Esophagus muscularis mucosa (tissue), 4 donors: ENCODE measurements around the gene PRR20E. TPM values are rescaled to one million over a fixed set of nuclear protein-coding genes. Genes with fewer than 3 reads are reported as not detected.
"Not testable (repeated sequence)": the region's sequence is repeated elsewhere in the genome, so short reads cannot be mapped to it uniquely, and the experiment has no call there.

Experiments
- DNase-seq: peaks from one replicate; pipeline ENCODE4 v3.0.0-alpha.2; 2017; ENCODE audit errors: extremely low spot score
- H3K27ac ChIP-seq, 4 donors: fragments of 200-600 bp; sonication (generic); replicated peaks in 1 of 4; 1 replicate in 3 of 4; 2 replicates in 1 of 4; pipeline ENCODE4 v1.5.1; 2016 to 2019; ENCODE audit warnings: mild to moderate bottlenecking in 1 of 4
- H3K27me3 ChIP-seq, 4 donors: fragments of 200-600 bp; sonication (generic); one replicate each; pipeline versions ENCODE4 v1.5.1 to v1.6.0; 2016 to 2019
- H3K36me3 ChIP-seq, 4 donors: fragments of 200-600 bp; sonication (generic); one replicate each; pipeline ENCODE4 v1.5.1; 2016 to 2019
- H3K4me1 ChIP-seq, 4 donors: fragments of 200-600 bp; sonication (generic); one replicate each; pipeline ENCODE4 v1.5.1; 2016 to 2019
- H3K4me3 ChIP-seq, 4 donors: fragments of 200-600 bp; sonication (generic); 1 replicate in 2 of 4; 2 replicates in 2 of 4; pipeline ENCODE4 v1.5.1; 2016 to 2019; ENCODE audit warnings: mild to moderate bottlenecking in 4 of 4, moderate library complexity in 1 of 4
- H3K9me3 ChIP-seq, 4 donors: fragments of 200-600 bp; sonication (generic); 1 replicate in 3 of 4; 2 replicates in 1 of 4; pipeline ENCODE4 v1.5.1; 2016 to 2019
- EP300 ChIP-seq: sonication (generic); formaldehyde crosslinking; IDR thresholded peaks from one replicate; pipeline ENCODE4 v1.6.1; 2017; ENCODE audit warnings: antibody characterized with exemption
- POLR2A ChIP-seq: fragments of 450-650 bp; IDR thresholded peaks from one replicate; pipeline ENCODE4 v1.6.1; 2017; ENCODE audit warnings: antibody characterized with exemption, moderate library complexity, mild to moderate bottlenecking, low read depth
- POLR2AphosphoS5 ChIP-seq, 2 donors: sonication (generic); formaldehyde crosslinking; IDR thresholded peaks; one replicate each; pipeline ENCODE4 v1.6.1; 2017; ENCODE audit warnings: antibody characterized with exemption in 2 of 2
- WGBS: methylation state at CpG from one replicate; pipeline ENCODE4 v1.1.5; 2018; 5-methylcytosine and 5-hydroxymethylcytosine counted together
- intact Hi-C: fragments of 100-400 bp; cut with DNase I; formaldehyde crosslinking; loops from one replicate; pipeline ENCODE4 v1.15.1; 2023
- total RNA-seq, 4 donors: library from RNA; depleted of rRNA; stranded (reverse); fragments of >200 nt; gene quantifications; one replicate each; pipeline versions ENCODE4 v1.1.0 to v1.2.1, GENCODE V29; 2016
- TF ChIP-seq, protein P1 (sequence below), 3 experiments: fragments of 200-600 bp in 2 of 3; fragments of 450-650 bp in 1 of 3; sonication (generic) in 2 of 3; IDR thresholded peaks; one replicate each; pipeline ENCODE4 v1.5.1; 2017 to 2019; ENCODE audit warnings: antibody characterized with exemption in 3 of 3, mild to moderate bottlenecking in 2 of 3, moderate library complexity in 1 of 3

PRR20E gene
- not detected for total RNA-seq

DNA sequence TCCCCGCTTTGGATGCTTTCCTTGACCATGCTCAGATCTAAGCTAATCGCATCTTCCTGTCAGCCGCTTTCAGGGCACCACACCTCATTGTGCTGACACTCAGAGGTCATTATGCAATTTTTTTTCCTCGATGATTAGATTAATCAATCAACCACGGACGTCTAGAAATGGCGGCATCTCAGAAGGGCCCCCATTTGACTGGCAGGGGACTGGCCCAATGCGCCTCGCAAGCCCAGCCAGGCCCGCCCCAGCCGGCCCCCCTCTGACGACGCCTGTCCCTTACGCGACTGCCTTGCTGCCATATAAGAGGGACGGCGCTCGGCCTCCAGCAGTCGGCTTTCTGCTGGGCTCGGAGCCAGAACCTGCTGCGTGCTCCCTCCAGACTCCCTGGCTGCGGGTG, at the start of gene PRR20E:
Gene PRR20E, plus strand, starts transcription at position 301 of the 400 bp plus-strand sequence. CDS start 387 bp downstream, outside the sequence.
- H3K4me1 ChIP-seq, H3K36me3 ChIP-seq, H3K9me3 ChIP-seq, H3K27ac ChIP-seq, DNase-seq, H3K27me3 ChIP-seq, H3K4me3 ChIP-seq, intact Hi-C loops: not testable (repeated sequence)
- no CpG with 5 or more reads among the region's 22 CpGs for WGBS

DNA sequence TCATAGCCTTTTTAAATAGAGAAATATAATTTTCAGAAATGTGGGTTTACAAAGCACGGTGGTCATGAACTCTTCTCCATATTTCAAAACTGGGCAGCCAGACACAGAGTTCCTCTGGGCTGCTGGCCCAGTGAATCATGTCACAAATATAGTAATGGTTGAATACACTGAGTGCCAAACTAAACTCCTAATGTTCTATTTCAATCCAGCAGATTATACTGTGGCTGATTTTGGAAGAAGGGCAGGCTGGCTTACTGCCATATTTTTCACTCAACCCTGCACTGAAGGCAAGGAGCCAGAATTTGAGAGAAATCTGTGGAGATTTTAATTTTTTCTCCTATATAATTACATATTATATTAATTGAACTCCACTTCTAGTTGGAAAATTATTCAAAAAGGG, 43.3 kb upstream of the PRR20E start:
- no peak for DNase-seq
- H3K27me3 ChIP-seq, result no peaks in the 10 kb centered on the region
- TF ChIP-seq POLR2A (no peak), POLR2AphosphoS5 (IDR thresholded peaks at IDR 0.05) (no peak), EP300 (no peak)
- TF ChIP-seq, protein P1, sequence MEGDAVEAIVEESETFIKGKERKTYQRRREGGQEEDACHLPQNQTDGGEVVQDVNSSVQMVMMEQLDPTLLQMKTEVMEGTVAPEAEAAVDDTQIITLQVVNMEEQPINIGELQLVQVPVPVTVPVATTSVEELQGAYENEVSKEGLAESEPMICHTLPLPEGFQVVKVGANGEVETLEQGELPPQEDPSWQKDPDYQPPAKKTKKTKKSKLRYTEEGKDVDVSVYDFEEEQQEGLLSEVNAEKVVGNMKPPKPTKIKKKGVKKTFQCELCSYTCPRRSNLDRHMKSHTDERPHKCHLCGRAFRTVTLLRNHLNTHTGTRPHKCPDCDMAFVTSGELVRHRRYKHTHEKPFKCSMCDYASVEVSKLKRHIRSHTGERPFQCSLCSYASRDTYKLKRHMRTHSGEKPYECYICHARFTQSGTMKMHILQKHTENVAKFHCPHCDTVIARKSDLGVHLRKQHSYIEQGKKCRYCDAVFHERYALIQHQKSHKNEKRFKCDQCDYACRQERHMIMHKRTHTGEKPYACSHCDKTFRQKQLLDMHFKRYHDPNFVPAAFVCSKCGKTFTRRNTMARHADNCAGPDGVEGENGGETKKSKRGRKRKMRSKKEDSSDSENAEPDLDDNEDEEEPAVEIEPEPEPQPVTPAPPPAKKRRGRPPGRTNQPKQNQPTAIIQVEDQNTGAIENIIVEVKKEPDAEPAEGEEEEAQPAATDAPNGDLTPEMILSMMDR (IDR thresholded peaks at IDR 0.05), result no peak
- H3K4me1 ChIP-seq, result peaks cover 7 to 27% (median 21%) of the 10 kb centered on the region in 4 donors
- intact Hi-C loops, result no loop called here
- peak overlapping the region in 3 of 4 donors; percentile 4 to 12 (median 7) for H3K27ac ChIP-seq
- H3K4me3 ChIP-seq, result no peak overlapping the region
- no peaks in the 10 kb centered on the region for H3K36me3 ChIP-seq
- H3K9me3 ChIP-seq, result no peaks in the 10 kb centered on the region
- WGBS, result 23% methylated on average over 1 of the region's 1 CpG

- H3K4me1 ChIP-seq, result peaks cover 1 to 4% (median 3%) of the 10 kb centered on the region in 4 donors
- TF ChIP-seq POLR2A (no peak), POLR2AphosphoS5 (IDR thresholded peaks at IDR 0.05) (no peak), EP300 (no peak)
- TF ChIP-seq, protein P1 (IDR thresholded peaks at IDR 0.05), result no peak
- H3K27me3 ChIP-seq, result no peaks in the 10 kb centered on the region
- intact Hi-C loops, result no loop called here
- DNase-seq, result no peak
- no peak overlapping the region for H3K27ac ChIP-seq
- 82% methylated on average over 6 of the region's 6 CpGs for WGBS
- H3K36me3 ChIP-seq, result no peaks in the 10 kb centered on the region
- H3K9me3 ChIP-seq, result no peaks in the 10 kb centered on the region
- H3K4me3 ChIP-seq, result no peak overlapping the region
Measured at GRCh38 chr13:57128909-57129308, 38.1 kb upstream of the PRR20E start.

DNA sequence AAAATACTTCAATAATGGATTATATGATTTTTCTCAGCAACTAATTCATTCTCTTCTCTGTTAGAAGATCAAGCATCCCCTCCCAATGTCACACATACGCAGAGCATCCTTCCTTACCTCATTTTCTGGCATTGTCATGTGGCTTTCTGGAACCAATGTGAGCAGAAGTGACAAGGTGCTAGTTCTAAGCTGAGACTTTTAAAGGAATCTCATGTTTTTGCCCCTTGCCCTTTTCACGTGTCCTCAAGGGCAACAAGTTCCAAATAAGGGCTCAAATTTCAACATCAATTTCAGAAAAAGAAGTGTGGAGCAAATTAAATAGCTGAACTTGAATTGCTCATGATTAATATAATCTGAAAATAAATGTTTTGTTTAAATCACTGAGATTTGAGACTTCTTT, 30.9 kb upstream of the PRR20E start:
- Histone ChIP-seq H3K27me3 (no peaks in the 10 kb centered on the region), H3K9me3 (no peaks in the 10 kb centered on the region), H3K27ac (no peak overlapping the region), H3K4me3 (no peak overlapping the region), H3K4me1 (no peaks in the 10 kb centered on the region), H3K36me3 (no peaks in the 10 kb centered on the region)
- 60% methylated on average over 2 of the region's 2 CpGs for WGBS
- TF ChIP-seq POLR2AphosphoS5 (IDR thresholded peaks at IDR 0.05) (no peak), POLR2A (no peak), EP300 (no peak)
- TF ChIP-seq, protein P1 (IDR thresholded peaks at IDR 0.05), result no peak
- DNase-seq, result no peak
- intact Hi-C loops, result no loop called here

GRCh38 chr13:57137585-57137984, 29.4 kb upstream of the PRR20E start:
- no peak overlapping the region for H3K4me3 ChIP-seq
- no peaks in the 10 kb centered on the region for H3K36me3 ChIP-seq
- WGBS, result 89% methylated on average over 4 of the region's 4 CpGs
- intact Hi-C loops, result no loop called here
- DNase-seq, result no peak
- TF ChIP-seq, protein P1 (IDR thresholded peaks at IDR 0.05), result no peak
- TF ChIP-seq POLR2A, result no peak
- TF ChIP-seq EP300, result no peak
- no peak for TF ChIP-seq POLR2AphosphoS5 (IDR thresholded peaks at IDR 0.05)
- no peak overlapping the region for H3K27ac ChIP-seq
- no peaks in the 10 kb centered on the region for H3K9me3 ChIP-seq
- H3K4me1 ChIP-seq, result no peaks in the 10 kb centered on the region
- H3K27me3 ChIP-seq, result no peaks in the 10 kb centered on the region
